ENCODE data around the gene TRPM4. TPM values are rescaled to one million over a fixed set of nuclear protein-coding genes. Genes with fewer than 3 reads are reported as not detected.

TRPM4 gene
- total RNA-seq, 6 donors from 2014 or later, result 23.9 to 120 (median 49.3) TPM

GRCh38 chr19:49161987-49162386 is 4.4 kb downstream of the TRPM4 start:
- DNase-seq, result no peak
- TF ChIP-seq CTCF (IDR thresholded peaks at IDR 0.05) (no peak), POLR2AphosphoS5 (IDR thresholded peaks at IDR 0.05) (no peak), POLR2A (IDR thresholded peaks at IDR 0.05) (no peak), EP300 (IDR thresholded peaks at IDR 0.05) (no peak)
- WGBS, 2 donors, result 41 to 57% methylated on average over 4 of the region's 4 CpGs
- Histone ChIP-seq H3K4me3 (no peak overlapping the region), H3K27me3 (no peaks in the 10 kb centered on the region), H3K36me3 (peaks cover 0 to 5% (median 0%) of the 10 kb centered on the region in 4 donors), H3K9me3 (no peaks in the 10 kb centered on the region), H3K27ac (peak overlapping the region in 1 of 4 donors; percentile 40), H3K4me1 (peaks cover 25 to 39% (median 31%) of the 10 kb centered on the region in 4 donors)
- no peak for ATAC-seq (ENCODE audit: low FRiP score in 2 of 2)

GRCh38 chr19:49165111-49165750 is 7.6 kb downstream of the TRPM4 start:
- ATAC-seq (ENCODE audit: low FRiP score in 2 of 2) (peak in 1 of 2 donors; percentile 44), DNase-seq (peak in 1 of 2 donors; percentile 46)
- TF ChIP-seq POLR2AphosphoS5 (IDR thresholded peaks at IDR 0.05), result no peak
- Histone ChIP-seq H3K36me3 (peaks cover 0 to 30% (median 21%) of the 10 kb centered on the region in 4 donors), H3K4me1 (peaks cover 15 to 24% (median 16%) of the 10 kb centered on the region in 4 donors), H3K27ac (peak overlapping the region; percentile 71 to 82 (median 74)), H3K27me3 (no peaks in the 10 kb centered on the region), H3K9me3 (no peaks in the 10 kb centered on the region), H3K4me3 (no peak overlapping the region)
- WGBS, 2 donors, result 51 to 57% methylated on average over 22 to 24 of the region's 24 CpGs

GRCh38 chr19:49165865-49166301 is 8.3 kb downstream of the TRPM4 start:
- H3K4me1 ChIP-seq, result peaks cover 15 to 19% (median 16%) of the 10 kb centered on the region in 4 donors
- WGBS, 2 donors, result 60 to 92% methylated on average over 5 to 9 of the region's 30 CpGs
- peak in 1 of 2 donors; percentile 61 for ATAC-seq (ENCODE audit: low FRiP score in 2 of 2)
- peaks cover 3 to 37% (median 26%) of the 10 kb centered on the region in 4 donors for H3K36me3 ChIP-seq
- no peak overlapping the region for H3K4me3 ChIP-seq
- no peaks in the 10 kb centered on the region for H3K27me3 ChIP-seq
- no peaks in the 10 kb centered on the region for H3K9me3 ChIP-seq
- H3K27ac ChIP-seq, result peak overlapping the region; percentile 71 to 82 (median 74)
- no peak for TF ChIP-seq POLR2A (IDR thresholded peaks at IDR 0.05)
- no peak for TF ChIP-seq CTCF (IDR thresholded peaks at IDR 0.05)
- no peak for TF ChIP-seq EP300 (IDR thresholded peaks at IDR 0.05)
- TF ChIP-seq POLR2AphosphoS5 (IDR thresholded peaks at IDR 0.05), result no peak
- peak in 1 of 2 donors; percentile 77 for DNase-seq

- no peak for DNase-seq
These were observed 10.3 kb downstream of the TRPM4 start for GRCh38 chr19:49167857-49168409.

More at GRCh38 chr19:49167857-49168409, 10.3 kb downstream of the TRPM4 start:
- H3K36me3 ChIP-seq, result peaks cover 14 to 52% (median 46%) of the 10 kb centered on the region in 4 donors
- no peak overlapping the region for H3K27ac ChIP-seq
- WGBS, 2 donors, result 91 to 95% methylated on average over 13 to 25 of the region's 25 CpGs
- ATAC-seq (ENCODE audit: low FRiP score in 2 of 2), result peak in 1 of 2 donors; percentile 47
- H3K4me3 ChIP-seq, result no peak overlapping the region
- H3K27me3 ChIP-seq, result no peaks in the 10 kb centered on the region
- H3K9me3 ChIP-seq, result no peaks in the 10 kb centered on the region
- TF ChIP-seq EP300 (IDR thresholded peaks at IDR 0.05) (no peak), POLR2A (IDR thresholded peaks at IDR 0.05) (no peak), CTCF (IDR thresholded peaks at IDR 0.05) (no peak), POLR2AphosphoS5 (IDR thresholded peaks at IDR 0.05) (no peak)
- H3K4me1 ChIP-seq, result peaks cover 15 to 18% (median 16%) of the 10 kb centered on the region in 4 donors

All from upper lobe of left lung (tissue), 6 donors.